GM18526 (cell line): ENCODE data around the gene CYP46A1.

Experiments
- POLR2A ChIP-seq: IDR thresholded peaks from 3 replicates; pipeline ENCODE4 v1.6.1; 2011; ENCODE audit not compliant: insufficient read length; ENCODE audit errors: extremely low read depth

CYP46A1 gene

GRCh38 chr14:99651953-99652746 lies 31.9 kb upstream of the CYP46A1 start:
- TF ChIP-seq POLR2A: no peak

- TF ChIP-seq POLR2A: no peak
Observed at GRCh38 chr14:99654235-99654985, 29.7 kb upstream of the CYP46A1 start.

GRCh38 chr14:99655521-99655920 lies 28.6 kb upstream of the CYP46A1 start:
- TF ChIP-seq POLR2A: no peak

- no peak for TF ChIP-seq POLR2A
Observed at GRCh38 chr14:99656171-99656570, 27.9 kb upstream of the CYP46A1 start.

GRCh38 chr14:99657645-99658155 lies 26.4 kb upstream of the CYP46A1 start:
- no peak for TF ChIP-seq POLR2A

- TF ChIP-seq POLR2A: no peak
Observed at GRCh38 chr14:99658218-99658845, 25.8 kb upstream of the CYP46A1 start.

GRCh38 chr14:99659333-99659741 lies 24.8 kb upstream of the CYP46A1 start:
- TF ChIP-seq POLR2A: no peak

- no peak for TF ChIP-seq POLR2A
Observed at GRCh38 chr14:99660006-99660566, 24.0 kb upstream of the CYP46A1 start.

GRCh38 chr14:99660794-99661193 lies 23.3 kb upstream of the CYP46A1 start:
- no peak for TF ChIP-seq POLR2A

- TF ChIP-seq POLR2A: no peak
Observed at GRCh38 chr14:99662846-99663245, 21.3 kb upstream of the CYP46A1 start.

GRCh38 chr14:99663386-99664057 lies 20.6 kb upstream of the CYP46A1 start:
- no peak for TF ChIP-seq POLR2A

GRCh38 chr14:99664058-99664936 lies 19.8 kb upstream of the CYP46A1 start:
- no peak for TF ChIP-seq POLR2A

GRCh38 chr14:99664937-99665273 lies 19.2 kb upstream of the CYP46A1 start:
- no peak for TF ChIP-seq POLR2A

GRCh38 chr14:99666533-99666932 lies 17.6 kb upstream of the CYP46A1 start:
- TF ChIP-seq POLR2A: no peak

GRCh38 chr14:99667045-99667444 lies 17.1 kb upstream of the CYP46A1 start:
- no peak for TF ChIP-seq POLR2A

GRCh38 chr14:99667821-99668220 lies 16.3 kb upstream of the CYP46A1 start:
- TF ChIP-seq POLR2A: no peak
